GM19467 (cell line): ENCODE data around the gene PSTK.

ENCODE experiments used
- ATAC-seq: cut with Tn5 transposase; IDR thresholded peaks from one replicate; pipeline ENCODE4 v1.9.1; 2021; ENCODE audit warnings: mild to moderate bottlenecking, moderate library complexity; ENCODE audit not compliant: unreplicated experiment

The PSTK gene

GRCh38 chr10:122980209-122981065 is at the start of gene PSTK:
PSTK (plus strand) TSS chr10:122980401; CDS start chr10:122980480, 79 bp downstream.
- ATAC-seq: peak; percentile 99

DNA sequence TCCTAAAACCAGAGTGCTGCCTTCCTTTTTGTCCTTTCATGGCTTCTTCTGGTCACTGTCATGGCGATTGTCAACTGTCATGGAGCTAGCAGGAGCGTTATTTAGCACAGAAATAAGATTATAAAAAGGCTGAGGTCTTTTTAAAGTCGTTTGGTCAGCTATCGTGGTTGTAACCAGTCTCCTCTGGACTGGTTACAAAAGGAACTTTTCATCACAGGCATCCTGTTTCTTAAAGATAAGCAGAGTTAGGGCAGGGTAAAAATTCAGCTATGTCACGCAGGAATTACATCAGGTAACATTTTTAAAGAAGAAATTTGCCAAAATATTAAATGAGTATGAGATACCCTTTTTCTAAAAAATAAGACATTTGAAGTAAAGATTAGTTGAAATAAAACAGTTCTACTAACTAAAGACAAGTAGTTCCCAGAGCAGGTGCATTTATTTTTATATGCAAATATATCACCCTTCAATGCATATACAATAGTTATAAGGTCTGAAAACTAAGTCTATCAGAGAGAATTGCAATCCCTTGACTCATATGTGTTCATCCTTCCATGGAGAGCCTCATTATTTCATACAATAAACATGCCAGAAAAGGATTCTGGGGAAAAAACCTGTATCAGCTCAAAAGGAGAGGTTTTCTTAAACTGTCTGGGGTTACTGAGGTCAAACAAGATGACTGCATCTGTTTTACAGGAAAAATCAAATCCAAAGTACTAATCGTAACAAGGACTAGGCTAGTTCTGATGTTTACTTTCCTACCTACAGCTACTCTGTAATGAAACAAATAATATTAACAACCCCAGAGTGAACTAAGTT is 48.9 kb upstream of the PSTK start:
- no peak for ATAC-seq

GRCh38 chr10:122939133-122939855 is 40.9 kb upstream of the PSTK start:
- ATAC-seq: no peak

DNA sequence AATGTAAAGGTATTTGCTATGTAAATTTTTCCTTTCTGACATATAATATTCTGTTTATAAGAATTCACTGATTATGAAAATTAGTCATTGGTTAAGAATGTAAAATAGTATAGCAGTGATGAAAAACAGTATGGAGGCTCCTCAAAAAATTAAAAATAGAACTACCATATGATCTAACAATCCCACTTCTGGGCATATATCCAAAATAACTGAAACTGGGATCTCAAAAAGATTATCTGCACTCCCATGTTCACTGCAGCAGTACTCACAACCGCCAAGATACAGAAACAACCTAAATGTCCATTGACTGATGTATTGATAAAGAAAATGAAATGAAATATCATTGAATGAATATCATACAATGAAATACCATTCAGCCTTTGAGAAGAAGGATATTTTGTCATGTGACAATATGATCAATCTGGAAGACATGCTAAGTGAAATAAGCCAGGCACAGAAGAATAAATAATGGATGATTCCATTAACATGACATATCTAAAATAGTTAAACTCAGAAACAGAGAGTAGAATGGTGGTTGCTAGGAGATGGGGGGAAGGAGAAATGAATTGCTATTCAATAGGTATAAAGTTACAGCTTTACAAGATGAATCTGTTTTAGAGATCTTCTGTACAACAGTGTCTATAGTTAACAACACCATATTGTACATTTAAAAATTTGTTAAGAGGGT is 40.2 kb upstream of the PSTK start:
- ATAC-seq: no peak

GRCh38 chr10:122949296-122949695 is 30.9 kb upstream of the PSTK start:
- no peak for ATAC-seq

GRCh38 chr10:122953902-122954730 is 26.1 kb upstream of the PSTK start, which contains the start of gene C10orf88:
C10orf88 (minus strand) TSS chr10:122954227; CDS start chr10:122954178, 49 bp downstream.
- ATAC-seq: peak; percentile 97

GRCh38 chr10:122954731-122955050 is 25.5 kb upstream of the PSTK start:
- no peak for ATAC-seq

- ATAC-seq: no peak
Measured at GRCh38 chr10:122955892-122956291, 24.3 kb upstream of the PSTK start.

GRCh38 chr10:122957474-122957873 is 22.7 kb upstream of the PSTK start:
- no peak for ATAC-seq

GRCh38 chr10:122962405-122962804 is 17.8 kb upstream of the PSTK start:
- ATAC-seq: no peak

GRCh38 chr10:122966879-122967278 is 13.3 kb upstream of the PSTK start:
- ATAC-seq: no peak

GRCh38 chr10:122968698-122969097 is 11.5 kb upstream of the PSTK start:
- no peak for ATAC-seq

- ATAC-seq: no peak
Measured at GRCh38 chr10:122974023-122974422, 6.2 kb upstream of the PSTK start.

- ATAC-seq: no peak
Measured at GRCh38 chr10:122974543-122975064, 5.6 kb upstream of the PSTK start.

DNA sequence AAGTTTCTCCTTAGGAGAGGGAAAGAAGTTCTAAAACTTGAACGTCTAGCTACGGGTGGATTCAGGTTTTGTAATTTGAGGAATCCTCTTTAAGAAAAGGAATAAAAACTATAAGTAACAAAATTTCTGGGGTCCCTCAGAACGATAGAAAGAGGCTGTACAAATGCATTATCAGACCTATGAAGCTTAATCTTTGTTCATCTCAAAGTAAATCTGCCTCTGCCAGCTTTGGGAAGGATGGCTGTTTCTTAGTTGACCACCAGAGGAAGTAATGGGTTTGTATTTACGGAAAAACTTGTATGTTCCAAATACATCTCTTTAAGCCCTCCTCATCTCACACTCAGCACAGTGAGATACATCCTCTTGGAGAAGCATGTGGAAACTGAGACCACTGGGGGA is 864 bp downstream of the PSTK start:
- ATAC-seq: no peak

DNA sequence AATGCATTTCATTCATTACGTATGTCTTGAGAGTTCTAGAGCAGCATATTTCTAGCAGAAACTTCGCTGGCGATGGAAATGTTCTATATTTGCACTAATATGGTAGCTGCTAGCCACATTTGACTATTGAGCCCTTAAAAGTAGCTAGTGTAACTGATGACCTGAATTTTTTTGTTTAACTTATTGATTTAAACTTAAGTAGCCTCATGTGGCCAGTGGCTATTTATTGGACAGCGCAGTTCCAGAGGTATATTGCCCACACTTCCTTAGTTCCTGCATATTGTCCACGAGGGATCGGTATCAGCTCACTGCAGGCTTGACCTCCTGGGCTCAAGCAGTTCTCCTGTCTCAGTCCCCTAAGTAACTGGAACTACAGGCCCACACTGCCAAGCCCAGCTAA is 3.7 kb downstream of the PSTK start:
- no peak for ATAC-seq

DNA sequence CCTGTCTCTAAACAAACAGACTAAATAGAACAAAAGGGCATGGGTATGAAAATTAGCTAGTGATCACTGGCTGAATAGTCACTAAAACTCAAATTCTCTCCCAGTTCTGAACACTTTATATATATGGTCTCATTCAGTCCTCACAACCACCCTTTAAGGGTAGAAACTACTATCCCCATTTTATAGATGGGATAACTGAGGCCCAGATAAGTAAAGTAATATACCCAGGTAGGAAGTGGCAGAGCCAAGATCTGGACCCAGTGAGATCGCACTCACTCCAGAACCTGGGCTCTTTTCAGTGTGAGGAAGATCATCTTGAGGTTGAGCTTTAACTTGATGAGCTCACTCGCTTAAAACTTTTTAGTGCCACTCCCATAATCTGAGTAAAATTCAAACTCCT is 4.5 kb downstream of the PSTK start:
- ATAC-seq: no peak

GRCh38 chr10:122986335-122986734 is 6.1 kb downstream of the PSTK start:
- ATAC-seq: no peak

DNA sequence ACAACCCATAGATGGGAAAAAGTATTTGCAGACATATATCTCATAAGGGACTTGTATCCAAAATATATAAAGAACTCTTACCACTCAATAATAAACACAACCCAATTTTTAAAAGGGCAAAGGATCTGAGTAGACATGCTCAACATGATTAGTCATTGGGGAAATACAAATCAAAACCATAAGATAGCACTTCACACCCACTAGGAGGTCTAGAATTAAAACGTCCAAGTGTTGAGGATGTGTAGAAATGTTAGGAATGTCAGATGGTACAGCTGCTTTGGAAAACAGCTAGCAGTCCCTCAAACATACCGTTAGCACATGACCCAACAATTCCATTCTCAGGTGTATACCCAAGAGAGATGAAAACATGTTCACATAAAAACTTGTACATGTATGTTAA is 8.3 kb downstream of the PSTK start:
- no peak for ATAC-seq

GRCh38 chr10:122990278-122990677 is 10.1 kb downstream of the PSTK start:
- ATAC-seq: no peak
